PC-9 (cell line): ENCODE measurements around the gene CDC42. TPM values are rescaled to one million over a fixed set of nuclear protein-coding genes. Genes with fewer than 3 reads are reported as not detected.

Source experiments
- BruUV-seq: library from RNA; stranded (reverse); fragments of 400-500 nt; replicated peaks from 2 replicates; lab custom pipeline; 2021; lab: Mats Ljungman, UMichigan
- CTCF ChIA-PET: fragments of 300-600 bp; sonication (Branson Sonifier 250); formaldehyde crosslinking; loops from one replicate; lab custom pipeline; 2022; ENCODE audit warnings: antibody characterized with exemption; lab: Charles Lee
- POLR2A ChIA-PET: fragments of 300-600 bp; sonication (Branson Sonifier 250); formaldehyde crosslinking; loops from one replicate; lab custom pipeline; 2022; ENCODE audit warnings: antibody characterized with exemption; ENCODE audit not compliant: unreplicated experiment; lab: Charles Lee
- DNase-seq, 2 experiments: peaks; one replicate each; pipeline versions ENCODE4 v3.0.0 to v3.0.0-alpha.2; 2015 to 2022; ENCODE audit warnings: mixed read lengths in 1 of 2
- H2AFZ ChIP-seq: fragments of 200-600 bp; sonication (generic); 2 replicates; pipeline ENCODE4 v1.8.1; 2017; ENCODE audit warnings: antibody characterized with exemption
- H3F3A ChIP-seq: fragments of 200-600 bp; sonication (generic); 2 replicates; pipeline ENCODE4 v1.8.1; 2017; ENCODE audit warnings: antibody characterized with exemption, mild to moderate bottlenecking, low read depth; ENCODE audit not compliant: insufficient read depth
- H3K27ac ChIP-seq: fragments of 200-600 bp; sonication (generic); 2 replicates; pipeline ENCODE4 v1.6.1; 2016; ENCODE audit warnings: mixed run types
- H3K27me3 ChIP-seq: fragments of 200-600 bp; sonication (generic); 2 replicates; pipeline ENCODE4 v1.6.1; 2016; ENCODE audit warnings: low read depth, mixed run types; ENCODE audit not compliant: insufficient read depth
- H3K36me3 ChIP-seq: fragments of 200-600 bp; sonication (generic); 2 replicates; pipeline ENCODE4 v1.6.1; 2016; ENCODE audit warnings: low read depth, mixed run types
- H3K4me1 ChIP-seq: fragments of 200-600 bp; sonication (generic); replicated peaks from 2 replicates; pipeline ENCODE4 v1.6.1; 2016; ENCODE audit warnings: mixed run types; ENCODE audit not compliant: insufficient read depth
- H3K4me2 ChIP-seq: fragments of 200-600 bp; sonication (generic); 2 replicates; pipeline ENCODE4 v1.6.1; 2017; ENCODE audit warnings: mixed run types
- H3K4me3 ChIP-seq: fragments of 200-600 bp; sonication (generic); 2 replicates; pipeline ENCODE4 v1.6.1; 2016; ENCODE audit warnings: mixed run types
- H3K79me2 ChIP-seq: fragments of 200-600 bp; sonication (generic); 2 replicates; pipeline ENCODE4 v1.6.1; 2017; ENCODE audit warnings: low read depth, mixed run types
- H3K9me2 ChIP-seq: fragments of 200-600 bp; sonication (generic); 2 replicates; pipeline ENCODE4 v1.8.1; 2017; ENCODE audit warnings: mild to moderate bottlenecking; ENCODE audit not compliant: insufficient read depth
- H3K9me3 ChIP-seq: fragments of 200-600 bp; sonication (generic); 2 replicates; pipeline ENCODE4 v1.8.1; 2016; ENCODE audit warnings: low read depth; ENCODE audit not compliant: insufficient read depth
- H4K20me1 ChIP-seq: fragments of 200-600 bp; sonication (generic); 2 replicates; pipeline ENCODE4 v1.8.1; 2017; ENCODE audit not compliant: insufficient read depth
- CTCF ChIP-seq: fragments of 200-600 bp; sonication (generic); conservative IDR thresholded peaks from 2 replicates; pipeline ENCODE4 v1.6.1; 2017; ENCODE audit warnings: mixed run types, antibody characterized with exemption, mild to moderate bottlenecking, moderate library complexity
- EZH2 ChIP-seq: fragments of 200-600 bp; sonication (generic); IDR thresholded peaks from 2 replicates; pipeline ENCODE4 v1.8.0; 2017; ENCODE audit warnings: antibody characterized with exemption, low read depth
- intact Hi-C: fragments of 100-400 bp; cut with micrococcal nuclease; formaldehyde crosslinking; loops from one replicate; pipeline ENCODE4 v1.10.0; 2022; ENCODE audit not compliant: unreplicated experiment
- total RNA-seq: library from RNA; stranded (reverse); gene quantifications from 2 replicates; pipeline ENCODE4 v1.2.3, GENCODE V29; 2021

The CDC42 gene
- total RNA-seq, 1 experiment from 2014 or later = 183 TPM

GRCh38 chr1:22128392-22128791, 75.9 kb downstream of the CDC42 start:
- no peak for TF ChIP-seq CTCF
- TF ChIP-seq EZH2 = no peak
- no peaks in the 10 kb centered on the region for H3F3A ChIP-seq
- DNase-seq = no peak
- H3K27ac ChIP-seq = no peak overlapping the region
- peaks cover 10% of the 10 kb centered on the region for H3K4me1 ChIP-seq
- intact Hi-C loops = no loop called here
- no peak overlapping the region for H3K4me3 ChIP-seq
- H4K20me1 ChIP-seq = no peaks in the 10 kb centered on the region
- no peaks in the 10 kb centered on the region for H3K36me3 ChIP-seq
- H3K27me3 ChIP-seq = no peaks in the 10 kb centered on the region
- CTCF ChIA-PET = no interaction called here
- H3K9me3 ChIP-seq = no peaks in the 10 kb centered on the region
- no TSS peak for BruUV-seq
- H3K4me2 ChIP-seq = no peak overlapping the region
- POLR2A ChIA-PET = no interaction called here
- H2AFZ ChIP-seq = no peak overlapping the region
- no peaks in the 10 kb centered on the region for H3K9me2 ChIP-seq
- H3K79me2 ChIP-seq = no peaks in the 10 kb centered on the region

- no peaks in the 10 kb centered on the region for H3K36me3 ChIP-seq
- no peak for DNase-seq
- no peak overlapping the region for H3K4me2 ChIP-seq
- H3K27ac ChIP-seq = no peak overlapping the region
- intact Hi-C loops = loop anchor here (10.0 kb wide), 1 partner anchor 515 kb away; the partner anchor contains the start of gene C1QC
- no peaks in the 10 kb centered on the region for H3K9me2 ChIP-seq
- no TSS peak for BruUV-seq
- no peak overlapping the region for H3K4me3 ChIP-seq
- no peaks in the 10 kb centered on the region for H3F3A ChIP-seq
- H3K4me1 ChIP-seq = peaks cover 10% of the 10 kb centered on the region
- H3K9me3 ChIP-seq = no peaks in the 10 kb centered on the region
- CTCF ChIA-PET = no interaction called here
- H4K20me1 ChIP-seq = no peaks in the 10 kb centered on the region
- H2AFZ ChIP-seq = no peak overlapping the region
- TF ChIP-seq CTCF = no peak
- no peak for TF ChIP-seq EZH2
- H3K79me2 ChIP-seq = no peaks in the 10 kb centered on the region
- POLR2A ChIA-PET = no interaction called here
- H3K27me3 ChIP-seq = no peaks in the 10 kb centered on the region
These were observed 77.1 kb downstream of the CDC42 start for GRCh38 chr1:22129501-22130117.

- H3F3A ChIP-seq = no peaks in the 10 kb centered on the region
- H3K79me2 ChIP-seq = no peaks in the 10 kb centered on the region
- H4K20me1 ChIP-seq = no peaks in the 10 kb centered on the region
- ChIA-PET CTCF (interaction anchor here (0.6 to 1.9 kb wide), 2 partner anchors 63 to 286 kb away, joined by 4 to 6 read pairs; no protein-coding TSS in a partner anchor), POLR2A (no interaction called here)
- intact Hi-C loops = loop anchor here (10.0 kb wide), 1 partner anchor 514 kb away; the partner anchor contains the start of gene C1QC
- H3K4me3 ChIP-seq = no peak overlapping the region
- no TSS peak for BruUV-seq
- no peaks in the 10 kb centered on the region for H3K9me2 ChIP-seq
- no peaks in the 10 kb centered on the region for H3K9me3 ChIP-seq
- TF ChIP-seq CTCF = no peak
- no peak for TF ChIP-seq EZH2
- H3K4me2 ChIP-seq = no peak overlapping the region
- H3K27me3 ChIP-seq = no peaks in the 10 kb centered on the region
- H2AFZ ChIP-seq = no peak overlapping the region
- no peaks in the 10 kb centered on the region for H3K36me3 ChIP-seq
- no peak overlapping the region for H3K27ac ChIP-seq
- DNase-seq = no peak
- peaks cover 10% of the 10 kb centered on the region for H3K4me1 ChIP-seq
These were observed 78.6 kb downstream of the CDC42 start for GRCh38 chr1:22131062-22131461.
